TTC549 (cell line): ENCODE data around the gene GMDS.
"Not testable (repeated sequence)": the region's sequence is repeated elsewhere in the genome, so short reads cannot be mapped to it uniquely, and the experiment has no call there.

Experiments used
- FAIRE-seq: peaks from 2 replicates; lab custom pipeline; 2012; peaks lifted over from hg19 to GRCh38; lab: Jason Lieb, UNC

GMDS gene

GRCh38 chr6:1705630-1706029 lies 539.8 kb downstream of the GMDS start:
- no peak for FAIRE-seq

- FAIRE-seq: no peak
Observed at GRCh38 chr6:1705183-1705582, 540.2 kb downstream of the GMDS start.

DNA sequence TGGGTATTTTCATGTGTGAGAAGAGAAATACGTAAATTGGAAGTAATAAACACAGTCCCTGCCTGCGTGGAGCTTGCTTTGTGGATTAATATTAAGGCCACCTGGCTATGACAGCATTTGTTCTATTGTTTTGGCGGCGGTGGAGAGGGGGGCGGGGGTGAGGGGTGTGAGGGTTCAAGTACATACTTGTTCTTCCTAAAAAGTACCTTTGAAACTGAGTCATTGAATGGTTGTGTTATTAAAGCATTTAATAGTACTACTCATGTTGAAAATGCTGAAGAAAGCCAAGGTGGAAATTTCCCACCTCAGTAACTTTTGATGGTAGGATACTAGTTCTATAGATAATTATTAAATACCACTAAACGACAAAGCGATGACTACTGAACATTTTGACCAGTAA lies 540.7 kb downstream of the GMDS start:
- FAIRE-seq: no peak

DNA sequence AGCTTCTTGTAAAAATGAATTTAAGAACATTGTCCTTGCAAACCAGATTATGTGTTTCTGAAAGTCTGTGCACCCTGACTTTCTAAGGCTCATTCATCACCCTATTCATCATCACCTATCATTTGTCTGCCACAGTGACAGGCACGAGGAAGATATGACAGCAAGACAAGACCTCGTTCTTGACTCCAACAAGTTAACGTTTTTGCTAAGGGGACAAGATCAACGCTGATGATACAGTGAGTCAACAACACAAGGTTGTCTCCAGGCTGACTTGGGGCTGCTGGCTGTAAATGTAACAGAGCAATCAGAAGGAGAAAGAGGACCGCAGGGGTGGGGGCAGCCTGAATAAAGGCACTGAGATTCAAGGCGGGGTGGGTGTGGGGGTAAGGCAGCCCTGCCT lies 541.5 kb downstream of the GMDS start:
- FAIRE-seq: no peak

- no peak for FAIRE-seq
Observed at GRCh38 chr6:1703091-1703855, 542.1 kb downstream of the GMDS start.

GRCh38 chr6:1702580-1703051 lies 542.8 kb downstream of the GMDS start:
- FAIRE-seq: no peak

DNA sequence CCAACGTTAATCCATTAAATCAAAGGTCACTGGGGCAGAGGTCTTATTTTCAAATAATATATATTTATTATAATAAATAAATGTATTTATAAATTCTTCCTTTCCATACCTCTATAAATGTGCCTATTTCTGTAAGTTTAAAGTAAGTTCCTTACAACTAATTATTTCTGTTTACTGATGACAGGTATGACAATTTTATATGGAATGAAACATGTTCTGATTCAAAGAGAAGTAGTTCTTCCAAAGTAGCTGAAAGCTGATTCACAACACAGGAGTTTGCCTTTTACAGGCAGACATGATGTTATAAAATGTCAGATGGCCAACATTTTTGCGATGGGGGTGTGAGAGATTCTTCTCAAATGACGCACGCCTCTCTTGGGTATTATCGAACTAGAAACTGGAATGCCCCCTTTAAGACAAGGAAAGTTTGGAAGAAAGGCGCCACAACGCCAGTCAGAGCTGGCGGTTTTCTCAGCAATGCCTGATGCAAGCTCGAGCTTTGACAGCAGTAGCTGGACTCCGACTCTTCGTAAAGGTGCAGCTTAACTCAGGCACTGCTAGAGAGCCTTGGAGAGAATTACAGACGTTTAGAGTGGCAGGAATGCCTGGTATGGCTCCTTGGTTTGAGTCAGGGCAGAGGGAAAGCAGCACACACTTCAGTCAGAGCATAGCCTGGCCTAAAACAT lies 543.6 kb downstream of the GMDS start:
- FAIRE-seq: no peak

DNA sequence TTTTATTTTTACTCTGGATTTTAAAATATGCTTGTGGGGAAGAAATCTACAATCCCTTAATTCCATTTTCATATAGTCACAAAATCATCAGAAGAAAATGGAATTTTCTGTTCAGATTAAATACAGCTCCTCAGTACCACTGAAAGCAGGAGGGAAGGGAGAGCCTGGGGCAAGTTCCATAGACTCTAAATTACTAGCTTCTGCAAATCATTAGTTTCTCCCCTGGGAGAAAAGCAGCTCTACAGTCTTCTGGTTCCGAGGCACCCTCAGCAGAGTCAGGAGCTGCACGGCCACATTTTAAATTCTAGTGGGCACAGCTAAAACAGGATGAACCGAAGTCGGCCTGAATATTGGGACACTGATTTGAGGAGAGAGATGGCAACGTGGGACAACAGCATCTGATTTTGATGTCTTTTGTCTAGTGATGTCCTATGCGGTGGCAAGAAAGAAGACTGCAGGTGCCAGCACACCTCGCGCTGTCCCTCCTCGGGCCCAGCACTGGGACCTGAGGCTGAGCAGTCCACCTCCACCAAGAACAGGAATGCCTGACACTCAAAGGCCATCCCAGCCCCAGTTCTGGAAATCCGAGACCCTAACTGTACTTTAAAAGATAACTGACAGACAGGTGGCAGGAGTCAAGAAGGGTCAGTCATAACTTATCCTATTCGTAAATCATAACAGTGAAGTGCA lies 545.0 kb downstream of the GMDS start:
- no peak for FAIRE-seq

GRCh38 chr6:1698527-1698926 lies 546.9 kb downstream of the GMDS start:
- no peak for FAIRE-seq

GRCh38 chr6:1697688-1698351 lies 547.6 kb downstream of the GMDS start:
- no peak for FAIRE-seq

DNA sequence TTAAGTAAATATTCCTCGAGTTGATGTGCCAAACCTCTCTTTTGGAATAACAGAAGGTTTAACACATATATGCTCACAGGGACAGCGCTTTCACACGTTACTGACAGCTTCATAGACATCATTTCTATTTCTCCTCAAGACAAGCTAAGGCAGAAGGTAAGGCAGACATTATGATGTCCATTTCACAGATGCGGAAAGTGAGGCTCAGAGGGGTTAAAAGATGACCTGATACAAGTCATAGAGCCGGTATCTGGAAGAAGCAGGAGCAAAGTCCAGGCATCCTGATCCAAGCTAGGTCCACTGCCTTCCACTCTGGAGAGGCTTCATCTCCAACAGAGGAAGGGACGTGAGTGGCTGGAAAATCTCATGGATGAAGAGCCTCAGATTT lies 548.9 kb downstream of the GMDS start:
- no peak for FAIRE-seq

DNA sequence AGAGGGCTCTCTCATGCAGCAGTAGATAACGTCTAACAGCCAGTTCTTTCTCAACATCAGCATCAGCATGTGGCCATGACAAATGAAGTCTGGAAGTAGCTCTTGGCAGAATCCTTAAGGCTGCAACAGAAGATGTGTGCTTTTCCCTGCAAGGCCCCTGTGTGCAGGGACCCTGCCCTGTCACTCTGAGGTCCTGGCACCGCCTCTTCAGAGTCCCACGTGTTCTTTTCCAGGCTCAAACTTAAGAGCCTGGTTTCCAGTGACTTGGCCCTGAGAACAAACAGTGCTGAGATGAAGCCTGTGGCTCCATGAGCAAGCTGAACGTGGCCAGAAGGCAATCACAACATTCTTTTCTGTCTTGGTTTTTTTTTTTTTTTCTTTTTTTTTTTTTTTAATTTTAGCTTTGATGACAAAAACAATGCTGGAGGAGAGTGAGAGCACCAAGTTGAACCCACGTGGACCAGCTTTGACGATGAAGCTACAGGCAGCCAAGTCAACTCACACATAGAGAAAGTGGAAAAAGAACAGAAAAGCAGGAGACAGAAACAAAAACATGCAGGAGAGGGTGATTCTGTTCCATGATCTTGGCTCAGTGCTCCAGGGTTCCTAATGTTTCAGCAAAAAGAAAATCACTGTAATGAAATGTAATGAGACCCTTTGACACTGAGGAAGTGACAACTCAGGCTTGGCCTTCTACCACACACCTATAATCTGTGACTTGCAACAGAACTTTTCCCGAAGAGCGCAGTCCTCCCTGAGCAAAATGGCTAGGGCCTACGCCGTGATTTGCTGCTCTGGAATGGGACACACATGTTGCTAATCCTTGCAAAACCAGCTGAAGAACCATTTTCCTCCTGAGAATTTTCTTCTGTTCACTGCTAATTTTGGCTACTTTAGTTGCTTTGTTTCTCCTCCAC lies 549.6 kb downstream of the GMDS start:
- FAIRE-seq: no peak

DNA sequence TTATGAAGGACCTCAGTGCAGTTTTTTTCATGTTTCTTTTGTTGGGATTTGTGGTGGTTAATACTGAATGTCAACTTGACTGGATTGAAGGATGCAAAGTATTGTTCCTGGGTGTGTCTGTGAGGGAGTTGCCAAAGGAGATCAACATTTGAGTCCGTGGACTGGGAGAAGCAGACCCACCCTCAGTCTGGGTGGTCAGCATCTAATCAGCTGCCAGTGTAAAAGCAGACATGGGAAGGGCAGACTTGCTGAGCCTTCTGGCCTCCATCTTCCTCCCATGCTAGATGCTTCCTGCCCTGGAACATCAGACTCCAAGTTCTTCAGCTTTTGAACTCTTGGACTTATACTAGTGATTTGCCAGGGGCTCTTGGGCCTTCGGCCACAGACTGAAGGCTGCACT lies 553.6 kb downstream of the GMDS start:
- FAIRE-seq: not testable (repeated sequence)

DNA sequence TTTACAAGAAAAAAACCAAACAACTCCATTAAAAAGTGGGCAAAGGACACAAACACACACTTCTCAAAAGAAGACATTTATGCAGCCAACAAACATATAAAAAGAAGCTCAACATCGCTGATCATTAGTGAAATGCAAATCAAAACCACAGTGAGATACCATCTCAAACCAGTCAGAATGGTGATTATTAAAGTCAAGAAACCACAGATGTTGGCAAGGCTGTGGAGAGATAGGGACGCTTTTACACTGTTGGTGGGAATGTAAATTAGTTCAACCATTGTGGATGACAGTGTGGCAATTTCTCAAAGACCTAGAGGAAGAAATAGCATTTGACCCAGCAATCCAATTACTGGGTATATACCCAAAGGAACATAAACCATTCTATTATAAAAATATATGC lies 554.7 kb downstream of the GMDS start:
- not testable (repeated sequence) for FAIRE-seq

DNA sequence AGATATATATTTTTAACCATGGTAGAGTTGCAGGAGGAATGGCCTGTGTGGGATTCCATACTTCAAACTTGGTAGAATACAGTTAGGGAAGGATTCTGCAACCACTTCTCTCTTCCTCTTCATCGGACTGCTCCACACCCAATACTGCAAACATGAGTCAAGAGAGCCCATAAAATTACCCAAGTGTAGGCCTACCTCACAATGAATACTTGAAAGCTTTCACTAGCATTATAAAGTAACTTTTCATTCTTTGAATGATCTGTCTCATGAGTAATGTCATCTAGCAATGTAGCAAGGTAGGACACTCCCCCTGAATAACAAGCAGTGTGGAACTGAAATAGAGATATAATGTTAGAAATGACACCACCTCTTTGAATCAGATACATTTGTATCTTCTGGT lies 556.3 kb downstream of the GMDS start:
- no peak for FAIRE-seq

- FAIRE-seq: no peak
Observed at GRCh38 chr6:1688396-1688795, 557.0 kb downstream of the GMDS start.

GRCh38 chr6:1687402-1687801 lies 558.0 kb downstream of the GMDS start:
- no peak for FAIRE-seq

- FAIRE-seq: no peak
Observed at GRCh38 chr6:1686117-1687098, 559.0 kb downstream of the GMDS start.

DNA sequence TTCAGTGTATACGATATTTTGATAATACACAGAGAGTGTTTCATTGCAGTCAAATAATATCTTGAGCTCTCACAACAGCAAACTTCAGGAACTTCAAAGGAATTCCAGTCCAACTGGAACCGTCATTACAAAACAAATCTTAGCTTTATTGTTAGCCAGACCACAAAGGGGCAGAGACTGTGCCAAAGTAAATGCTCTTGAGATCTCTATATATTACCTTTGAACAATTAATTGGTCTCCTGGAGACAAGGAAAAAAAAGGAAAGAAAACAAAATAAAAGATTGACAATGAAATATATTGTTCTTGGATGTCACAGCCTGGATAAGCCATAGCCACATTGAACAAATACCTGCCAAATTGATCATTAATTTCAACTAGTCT lies 565.7 kb downstream of the GMDS start:
- FAIRE-seq: no peak

- FAIRE-seq: no peak
Observed at GRCh38 chr6:1679031-1679687, 566.2 kb downstream of the GMDS start.
